Measurements from ENCODE around the gene STK32B.

The STK32B gene

DNA sequence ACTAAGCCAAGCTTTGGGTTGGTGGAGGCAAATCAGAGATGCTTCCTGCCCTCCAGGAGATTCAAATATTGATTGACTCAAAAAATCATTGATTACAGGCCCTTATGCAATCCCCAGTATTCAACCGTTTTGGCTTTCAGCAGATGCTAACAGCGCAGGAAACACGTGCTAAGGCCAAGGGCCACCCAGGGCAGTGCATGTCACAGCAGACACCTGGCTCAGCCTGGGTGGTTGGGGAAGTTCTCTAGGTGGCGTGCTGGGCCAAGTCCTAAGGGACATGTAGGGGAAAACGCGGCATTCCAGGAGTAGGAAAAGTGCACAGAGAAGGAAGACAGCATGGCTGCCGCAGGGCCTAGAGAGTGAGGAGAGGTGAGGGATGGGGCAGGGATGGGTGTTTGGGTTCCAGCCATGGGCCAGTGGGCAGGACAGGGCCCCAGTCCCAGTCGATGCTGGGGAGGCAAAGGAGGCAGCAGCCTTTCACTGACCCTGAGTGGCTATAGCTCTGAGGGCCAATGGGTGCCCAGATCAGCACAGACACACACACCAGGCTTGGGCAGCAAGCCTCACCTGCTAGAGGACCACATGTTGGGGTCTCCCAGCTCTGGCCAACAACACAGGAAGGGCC lies 418.0 kb downstream of the STK32B start:
- no peak for DNase-seq (ENCODE audit: low read depth in 2 of 2)

GRCh38 chr4:5469861-5470260 lies 418.6 kb downstream of the STK32B start:
- DNase-seq (ENCODE audit: low read depth in 2 of 2), result no peak

DNA sequence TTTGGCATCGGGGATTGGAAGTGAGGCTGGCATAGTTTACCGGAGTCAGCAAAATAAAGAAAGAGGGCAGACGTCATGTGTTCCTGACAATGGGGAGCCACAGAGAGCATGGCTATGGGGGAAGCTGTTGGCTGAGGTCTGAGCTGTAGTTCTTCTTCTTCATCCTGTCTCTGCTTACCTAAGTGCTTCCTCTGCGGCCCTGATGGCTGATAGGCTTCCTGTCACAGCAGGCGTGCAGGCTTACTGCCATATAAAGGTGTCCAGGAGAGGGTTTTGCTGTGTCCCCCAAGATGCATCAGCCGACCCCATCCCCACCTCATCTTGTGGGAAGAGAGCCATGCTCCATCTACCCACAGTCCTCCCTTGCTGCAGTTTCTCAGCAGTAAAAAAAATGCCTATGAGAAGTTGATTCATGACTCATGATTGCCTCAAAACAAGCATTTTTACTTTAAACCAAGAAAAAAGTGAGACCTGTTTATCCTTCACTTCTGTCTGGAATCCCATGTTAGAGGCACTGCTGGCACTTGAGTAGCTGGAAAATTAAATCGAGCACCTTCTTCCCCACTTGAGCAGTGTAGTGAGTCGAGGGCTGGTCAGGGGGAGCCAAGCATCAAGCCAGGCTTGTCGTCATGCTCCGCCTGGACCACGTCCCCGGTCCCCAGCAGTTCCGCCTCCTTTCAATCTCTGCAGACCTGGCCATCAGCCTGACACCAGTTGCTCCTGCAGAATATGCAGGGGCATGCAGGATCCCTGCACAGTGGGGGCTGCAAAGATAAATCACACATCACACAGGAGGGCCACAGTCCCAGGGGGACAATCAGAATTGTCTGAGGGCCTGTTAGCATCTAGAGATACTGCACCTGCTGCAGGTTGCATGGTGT lies 419.3 kb downstream of the STK32B start:
- DNase-seq (ENCODE audit: low read depth in 2 of 2), result no peak

- DNase-seq (ENCODE audit: low read depth in 2 of 2), result no peak
Measured at GRCh38 chr4:5471206-5471605, 419.9 kb downstream of the STK32B start.

- DNase-seq (ENCODE audit: low read depth in 2 of 2), result no peak
Measured at GRCh38 chr4:5471691-5472090, 420.4 kb downstream of the STK32B start.

GRCh38 chr4:5472160-5472591 lies 420.9 kb downstream of the STK32B start:
- DNase-seq (ENCODE audit: low read depth in 2 of 2), result no peak

DNA sequence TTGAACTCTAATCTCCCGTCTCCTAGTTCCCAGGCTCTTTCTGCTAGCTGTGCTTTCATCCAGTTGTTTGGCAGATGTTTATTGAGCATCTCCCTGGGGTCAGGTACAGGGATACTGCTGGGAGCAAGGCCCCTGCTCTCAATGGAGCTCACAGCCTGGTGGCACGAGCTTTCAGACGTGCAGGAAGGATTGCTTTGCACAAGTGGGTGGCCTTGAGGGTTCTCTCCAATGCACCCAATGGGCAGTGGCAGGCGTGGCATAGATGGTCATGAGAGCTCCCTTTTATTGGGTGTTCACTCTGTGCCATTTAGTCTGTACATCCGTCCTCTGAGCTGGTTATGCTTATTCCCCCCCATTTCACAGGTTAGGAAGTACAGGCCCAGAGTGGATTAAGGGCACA lies 421.8 kb downstream of the STK32B start:
- no peak for DNase-seq (ENCODE audit: low read depth in 2 of 2)

- no peak for DNase-seq (ENCODE audit: low read depth in 2 of 2)
Measured at GRCh38 chr4:5474756-5475155, 423.5 kb downstream of the STK32B start.

DNA sequence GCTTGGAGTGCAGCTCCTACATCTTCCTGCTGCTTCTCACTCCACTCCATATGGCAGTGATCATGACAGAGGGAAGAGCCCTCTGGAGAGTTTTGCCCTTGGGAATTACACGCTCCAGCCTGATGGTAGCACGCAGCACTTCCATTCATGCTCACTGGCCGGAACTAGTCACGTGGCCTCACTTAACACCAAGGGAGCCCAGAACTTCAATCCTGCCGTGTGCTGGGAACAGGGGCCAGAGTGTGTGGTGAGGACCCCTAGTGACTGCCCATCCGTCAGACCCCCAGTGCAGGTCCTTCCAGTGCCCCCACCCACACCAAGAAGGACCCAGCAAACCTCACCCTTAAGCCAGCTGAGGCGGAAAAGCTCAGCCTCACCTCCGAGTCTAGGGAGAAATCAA lies 426.3 kb downstream of the STK32B start:
- DNase-seq (ENCODE audit: low read depth in 2 of 2), result no peak

DNA sequence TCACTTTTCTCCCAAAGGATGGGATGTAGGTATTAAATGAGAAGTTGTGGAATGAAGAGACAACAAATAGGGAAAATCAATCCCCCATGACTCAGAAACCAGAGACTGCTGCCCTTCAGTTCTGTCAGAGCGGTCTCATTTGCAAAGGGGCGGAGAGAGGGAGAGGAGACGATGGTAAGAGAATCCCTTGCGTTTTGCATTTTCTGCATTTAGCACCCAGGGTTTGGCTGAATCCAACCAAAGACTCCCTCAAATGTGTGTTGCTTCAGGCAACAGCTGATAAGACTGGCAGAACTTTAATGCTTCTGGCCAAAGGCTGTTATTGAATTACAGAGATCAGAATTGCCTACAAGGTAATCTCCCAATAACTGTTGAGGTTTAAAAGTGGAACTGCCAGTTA lies 426.9 kb downstream of the STK32B start:
- no peak for DNase-seq (ENCODE audit: low read depth in 2 of 2)

DNA sequence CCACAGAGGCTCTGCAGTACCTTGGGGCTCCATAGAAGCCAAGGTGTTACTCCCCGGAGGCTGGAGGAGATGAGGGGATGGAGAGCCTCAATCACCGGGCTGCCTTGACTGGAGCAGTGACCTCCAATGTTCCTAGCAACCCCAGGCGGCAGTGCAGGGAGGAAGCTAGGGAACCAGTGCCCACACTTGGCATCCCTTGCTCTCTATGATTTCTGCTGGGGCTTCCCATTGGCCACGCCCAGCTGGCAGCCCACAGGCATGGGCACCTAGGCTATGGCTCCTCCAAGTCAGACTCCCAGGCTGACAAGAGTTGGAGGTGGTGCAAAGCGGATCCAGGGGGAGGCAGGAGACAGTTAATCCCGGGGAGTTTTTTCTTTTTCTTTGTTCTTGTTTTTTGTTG lies 427.4 kb downstream of the STK32B start:
- DNase-seq (ENCODE audit: low read depth in 2 of 2), result no peak

- no peak for DNase-seq (ENCODE audit: low read depth in 2 of 2)
Measured at GRCh38 chr4:5479518-5480060, 428.3 kb downstream of the STK32B start.

- no peak for DNase-seq (ENCODE audit: low read depth in 2 of 2)
Measured at GRCh38 chr4:5488413-5488812, 437.1 kb downstream of the STK32B start.

- DNase-seq (ENCODE audit: low read depth in 2 of 2), result no peak
Measured at GRCh38 chr4:5489260-5489659, 438.0 kb downstream of the STK32B start.

GRCh38 chr4:5497489-5497888 lies 446.2 kb downstream of the STK32B start:
- DNase-seq (ENCODE audit: low read depth in 2 of 2), result no peak

DNA sequence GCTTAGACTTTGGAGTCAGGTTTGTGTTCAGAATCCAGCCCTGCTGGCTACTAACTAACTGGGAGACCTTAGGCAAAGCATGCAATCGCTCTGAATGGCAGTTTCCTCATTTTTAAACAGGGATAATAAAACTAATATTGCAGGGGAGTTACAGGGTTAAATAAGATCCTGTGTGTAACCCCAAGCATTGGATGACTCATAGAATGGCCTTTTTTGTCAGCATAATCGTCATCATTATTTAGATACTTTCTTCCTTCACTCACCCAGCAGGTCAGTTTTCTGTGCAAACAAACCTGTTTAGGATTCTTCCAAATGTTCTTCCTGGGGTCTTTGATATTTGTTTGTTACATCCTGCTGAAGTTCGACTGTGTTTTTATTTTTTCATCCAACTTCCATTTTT lies 448.9 kb downstream of the STK32B start:
- no peak for DNase-seq (ENCODE audit: low read depth in 2 of 2)

DNA sequence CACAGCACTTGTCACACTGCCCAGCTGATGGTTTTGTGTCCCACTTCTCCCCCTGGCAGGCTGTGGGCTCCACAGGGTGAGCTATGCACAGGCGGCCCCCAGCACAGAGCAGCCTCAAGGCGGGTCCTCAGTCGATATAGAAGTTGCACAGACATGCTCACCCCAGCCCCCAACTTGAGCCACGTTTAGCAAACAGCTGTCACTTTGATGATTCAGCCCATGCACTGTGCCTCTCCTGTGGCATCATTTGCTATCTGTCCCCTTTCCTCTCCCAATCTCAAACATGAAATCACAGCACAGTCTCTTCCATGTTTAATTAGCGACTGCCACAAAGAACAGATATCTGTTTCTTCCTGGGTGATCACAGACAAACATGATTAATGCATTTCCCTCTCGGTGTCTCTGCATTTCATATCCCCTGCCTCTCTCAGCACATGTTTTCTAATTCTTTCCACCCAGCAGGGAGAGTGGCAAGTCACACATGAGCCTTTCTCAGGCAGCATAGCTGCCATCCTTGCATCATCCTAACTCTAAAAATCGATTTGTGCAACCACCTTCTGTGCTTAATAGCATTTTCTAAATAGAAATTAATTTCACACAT lies 452.2 kb downstream of the STK32B start:
- no peak for DNase-seq (ENCODE audit: low read depth in 2 of 2)

DNA sequence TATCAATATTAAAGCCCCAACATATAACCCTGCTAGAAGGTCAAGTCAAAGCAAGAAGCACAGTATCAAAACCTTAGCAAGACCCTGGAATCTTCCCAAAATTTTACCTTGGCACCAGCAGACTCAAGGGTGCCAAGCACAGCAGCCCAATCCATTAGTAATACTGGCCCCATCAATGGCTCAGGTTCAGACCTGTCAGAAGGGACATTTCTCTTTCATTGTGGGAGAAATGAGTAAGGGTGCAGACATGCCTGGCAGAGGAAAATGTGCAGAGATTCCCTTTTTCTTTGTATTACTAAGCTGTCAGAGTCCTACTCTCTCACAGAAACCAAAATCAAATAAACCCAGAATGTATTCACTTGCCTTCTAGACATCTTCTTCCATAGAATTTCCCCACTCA lies 453.2 kb downstream of the STK32B start:
- no peak for DNase-seq (ENCODE audit: low read depth in 2 of 2)

DNA sequence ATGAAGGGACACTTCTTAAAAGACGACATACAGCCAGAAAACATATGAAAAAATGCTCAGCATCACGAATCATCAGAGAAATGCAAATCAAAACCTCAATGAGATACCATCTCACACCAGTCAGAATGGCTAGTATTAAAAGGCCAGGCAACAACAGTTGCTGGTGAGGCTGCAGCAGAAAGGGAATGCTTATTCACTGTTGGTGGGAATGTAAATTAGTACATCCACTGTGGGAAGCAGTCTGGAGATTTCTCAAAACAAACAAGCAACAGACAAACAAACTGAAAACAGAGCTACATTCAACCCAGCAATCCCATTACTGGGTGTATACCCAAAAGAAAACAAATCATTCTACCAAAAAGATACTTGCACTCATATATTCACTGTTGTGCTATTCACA lies 459.2 kb downstream of the STK32B start:
- DNase-seq (ENCODE audit: low read depth in 2 of 2), result no peak

GRCh38 chr4:5511791-5512190 lies 460.5 kb downstream of the STK32B start:
- DNase-seq (ENCODE audit: low read depth in 2 of 2), result no peak

DNA sequence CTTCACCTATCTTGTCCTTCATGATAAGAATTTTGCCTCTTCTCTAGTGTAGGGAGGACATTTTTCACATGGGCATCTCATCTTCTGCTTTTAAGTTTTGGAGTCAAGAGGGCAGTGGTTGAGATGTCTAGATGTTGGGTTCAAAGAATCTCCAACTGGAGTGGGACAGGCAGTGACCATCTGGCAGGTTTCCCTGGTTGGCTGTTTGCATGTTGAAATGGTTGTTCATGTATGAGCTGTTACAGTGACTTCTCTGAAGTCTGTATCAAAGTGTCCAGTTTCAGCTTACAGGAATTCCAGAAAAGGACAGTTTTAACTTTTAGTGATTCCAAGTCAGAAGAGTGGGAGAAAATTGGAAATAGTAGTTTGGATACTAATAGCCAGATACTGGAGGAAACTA lies 464.4 kb downstream of the STK32B start:
- DNase-seq (ENCODE audit: low read depth in 2 of 2), result no peak

- DNase-seq (ENCODE audit: low read depth in 2 of 2), result no peak
Measured at GRCh38 chr4:5517372-5517771, 466.1 kb downstream of the STK32B start.
